GM12878 (cell line): ENCODE results near the gene B9D2. TPM values are rescaled to one million over a fixed set of nuclear protein-coding genes. Genes with fewer than 3 reads are reported as not detected.

ENCODE experiments used
- CHD4 ChIP-seq: fragments of 200-600 bp; sonication (generic); IDR thresholded peaks from 2 replicates; pipeline ENCODE4 v1.6.1; 2016; ENCODE audit warnings: mild to moderate bottlenecking
- ETV6 ChIP-seq, 2 experiments: fragments of 450-650 bp in 1 of 2; IDR thresholded peaks in 1 of 2; conservative IDR thresholded peaks in 1 of 2; 2 replicates each; pipeline ENCODE4 v1.6.1; 2014; ENCODE audit warnings: antibody characterized with exemption in 1 of 2, borderline replicate concordance in 1 of 2, low read depth in 1 of 2, mild to moderate bottlenecking in 1 of 2, moderate library complexity in 1 of 2
- HCFC1 ChIP-seq: fragments of 150-350 bp; IDR thresholded peaks from 2 replicates; pipeline ENCODE4 v1.6.1; 2014; ENCODE audit warnings: low read length
- IKZF2 ChIP-seq, 2 experiments: fragments of 450-650 bp; IDR thresholded peaks; 2 replicates each; pipeline ENCODE4 v1.6.1; 2017; ENCODE audit warnings: mild to moderate bottlenecking in 2 of 2, moderate library complexity in 2 of 2
- IRF5 ChIP-seq: fragments of 450-650 bp; IDR thresholded peaks from 2 replicates; pipeline ENCODE4 v1.6.1; 2017; ENCODE audit warnings: borderline replicate concordance
- NR2C1 ChIP-seq: fragments of 450-650 bp; IDR thresholded peaks from 2 replicates; pipeline ENCODE4 v1.6.1; 2017; ENCODE audit warnings: antibody characterized with exemption, mild to moderate bottlenecking, moderate library complexity
- NR2F1 ChIP-seq: fragments of 450-650 bp; conservative IDR thresholded peaks from 2 replicates; pipeline ENCODE4 v1.6.1; 2017; ENCODE audit warnings: mild to moderate bottlenecking
- PAX8 ChIP-seq: fragments of 450-650 bp; IDR thresholded peaks from 2 replicates; pipeline ENCODE4 v1.6.1; 2017; ENCODE audit warnings: mild to moderate bottlenecking, moderate library complexity
- RELA ChIP-seq: fragments of 450-650 bp; IDR thresholded peaks from 2 replicates; pipeline ENCODE4 v1.8.0; 2014; ENCODE audit warnings: borderline replicate concordance; ENCODE audit not compliant: partially characterized antibody
- REST ChIP-seq: IDR thresholded peaks from 2 replicates; pipeline ENCODE4 v1.6.1; 2012; ENCODE audit warnings: mild to moderate bottlenecking, low read depth, low read length
- SMC3 ChIP-seq: IDR thresholded peaks from 2 replicates; pipeline ENCODE4 v1.6.1; 2011; ENCODE audit warnings: low read length, improper control_type of control experiment, borderline replicate concordance
- ZNF274 ChIP-seq: IDR thresholded peaks from one replicate; pipeline ENCODE4 v1.8.0; 2011; ENCODE audit not compliant: insufficient read length, insufficient read depth
- polyA plus RNA-seq, 11 experiments: library from polyadenylated mRNA; depleted of rRNA in 4 of 11; unstranded in 6 of 11; stranded (reverse) in 5 of 11; fragments of >200 nt; fragmentation: Nextera tagmentation in 4 of 11; fragmentation: Illumina TruSeq in 1 of 11; extraction: Ambion mirVana in 4 of 11; extraction: Trizol in 1 of 11; gene quantifications; 1 replicate in 1 of 11; 2 replicates in 10 of 11; pipeline versions ENCODE4 v1.2.1 to v1.2.3, GENCODE V29; 2011 to 2016; ENCODE audit warnings: inconsistent platforms in 2 of 11, missing spikeins in 2 of 11, low read depth in 1 of 11
- total RNA-seq, 4 experiments: library from RNA; depleted of rRNA in 3 of 4; stranded (reverse); fragments of >200 nt in 3 of 4; fragmentation: Illumina TruSeq in 1 of 4; extraction: Trizol in 1 of 4; gene quantifications; 2 replicates each; pipeline versions ENCODE4 v1.2.1 to v1.2.3, GENCODE V29; 2013 to 2021
- TF ChIP-seq, protein P1 (sequence below): fragments of 150-350 bp; IDR thresholded peaks from 2 replicates; pipeline ENCODE4 v1.6.1; 2016; ENCODE audit warnings: low read depth, low read length
- TF ChIP-seq, protein P2 (sequence below): fragments of 450-650 bp; IDR thresholded peaks from 2 replicates; pipeline ENCODE4 v1.6.1; 2017; ENCODE audit warnings: mild to moderate bottlenecking, moderate library complexity

B9D2 gene
- total and polyA plus RNA-seq, 10 of the 15 experiments (the other 5 are each of a cell fraction or from before 2014, with no cell fraction given), result 2.4 to 12.4 (median 5.0) TPM

DNA sequence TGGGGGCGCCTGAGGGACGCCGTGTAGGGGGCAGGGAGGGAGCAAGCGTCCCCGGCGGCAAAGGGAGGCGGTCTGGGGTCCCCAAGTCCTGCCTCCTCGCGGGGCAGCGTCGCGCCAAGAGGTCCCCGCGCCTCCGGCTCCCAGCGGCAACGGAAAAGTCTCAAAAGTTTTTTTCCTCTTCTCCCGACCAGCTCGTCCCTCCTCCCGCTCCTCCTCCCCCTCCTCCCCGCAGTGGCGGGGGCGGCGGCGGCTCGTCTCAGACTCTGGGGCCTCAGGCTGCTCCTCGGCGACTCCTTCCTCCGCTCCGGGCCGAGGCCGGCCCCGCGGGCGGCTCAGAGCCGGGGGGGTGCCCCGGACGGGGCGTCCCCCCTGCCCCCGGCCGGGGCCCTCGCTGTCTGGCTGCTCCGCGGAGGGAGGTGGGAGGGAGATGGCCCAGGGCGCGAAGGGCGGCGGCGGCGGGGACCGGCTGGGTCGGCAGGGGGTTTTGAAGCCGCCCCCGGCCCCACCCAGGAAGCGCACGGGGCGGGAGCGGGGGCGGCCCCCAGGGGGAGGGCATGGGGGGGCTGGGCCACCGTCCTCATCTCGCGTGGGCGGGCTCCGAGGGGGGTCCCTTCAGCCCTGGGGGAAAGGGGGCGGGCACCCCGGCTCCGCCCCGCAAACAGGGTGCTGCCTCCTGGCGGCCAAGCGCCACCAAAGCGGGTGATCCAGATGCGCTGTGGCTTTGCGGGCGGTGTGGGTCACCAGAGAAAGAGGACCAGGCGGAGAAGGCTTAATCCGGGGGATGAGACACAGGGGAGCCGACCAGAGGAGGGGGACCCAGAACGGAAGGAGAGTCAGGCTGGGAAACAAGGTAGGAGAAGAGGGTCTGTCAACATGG is 10.2 kb downstream of the B9D2 start, which contains the start of gene TGFB1 (continued):
- TF ChIP-seq CHD4, result no peak
- TF ChIP-seq, protein P1, sequence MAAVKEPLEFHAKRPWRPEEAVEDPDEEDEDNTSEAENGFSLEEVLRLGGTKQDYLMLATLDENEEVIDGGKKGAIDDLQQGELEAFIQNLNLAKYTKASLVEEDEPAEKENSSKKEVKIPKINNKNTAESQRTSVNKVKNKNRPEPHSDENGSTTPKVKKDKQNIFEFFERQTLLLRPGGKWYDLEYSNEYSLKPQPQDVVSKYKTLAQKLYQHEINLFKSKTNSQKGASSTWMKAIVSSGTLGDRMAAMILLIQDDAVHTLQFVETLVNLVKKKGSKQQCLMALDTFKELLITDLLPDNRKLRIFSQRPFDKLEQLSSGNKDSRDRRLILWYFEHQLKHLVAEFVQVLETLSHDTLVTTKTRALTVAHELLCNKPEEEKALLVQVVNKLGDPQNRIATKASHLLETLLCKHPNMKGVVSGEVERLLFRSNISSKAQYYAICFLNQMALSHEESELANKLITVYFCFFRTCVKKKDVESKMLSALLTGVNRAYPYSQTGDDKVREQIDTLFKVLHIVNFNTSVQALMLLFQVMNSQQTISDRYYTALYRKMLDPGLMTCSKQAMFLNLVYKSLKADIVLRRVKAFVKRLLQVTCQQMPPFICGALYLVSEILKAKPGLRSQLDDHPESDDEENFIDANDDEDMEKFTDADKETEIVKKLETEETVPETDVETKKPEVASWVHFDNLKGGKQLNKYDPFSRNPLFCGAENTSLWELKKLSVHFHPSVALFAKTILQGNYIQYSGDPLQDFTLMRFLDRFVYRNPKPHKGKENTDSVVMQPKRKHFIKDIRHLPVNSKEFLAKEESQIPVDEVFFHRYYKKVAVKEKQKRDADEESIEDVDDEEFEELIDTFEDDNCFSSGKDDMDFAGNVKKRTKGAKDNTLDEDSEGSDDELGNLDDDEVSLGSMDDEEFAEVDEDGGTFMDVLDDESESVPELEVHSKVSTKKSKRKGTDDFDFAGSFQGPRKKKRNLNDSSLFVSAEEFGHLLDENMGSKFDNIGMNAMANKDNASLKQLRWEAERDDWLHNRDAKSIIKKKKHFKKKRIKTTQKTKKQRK, result no peak
- TF ChIP-seq SMC3, result peak; percentile 64
- no peak for TF ChIP-seq ETV6 (conservative IDR thresholded peaks at IDR 0.05 in 1 of 2, IDR thresholded peaks at IDR 0.05 in 1 of 2; ENCODE audit: borderline replicate concordance in 1 of 2, low read depth in 1 of 2)
- TF ChIP-seq REST, result no peak
- TF ChIP-seq, protein P2, sequence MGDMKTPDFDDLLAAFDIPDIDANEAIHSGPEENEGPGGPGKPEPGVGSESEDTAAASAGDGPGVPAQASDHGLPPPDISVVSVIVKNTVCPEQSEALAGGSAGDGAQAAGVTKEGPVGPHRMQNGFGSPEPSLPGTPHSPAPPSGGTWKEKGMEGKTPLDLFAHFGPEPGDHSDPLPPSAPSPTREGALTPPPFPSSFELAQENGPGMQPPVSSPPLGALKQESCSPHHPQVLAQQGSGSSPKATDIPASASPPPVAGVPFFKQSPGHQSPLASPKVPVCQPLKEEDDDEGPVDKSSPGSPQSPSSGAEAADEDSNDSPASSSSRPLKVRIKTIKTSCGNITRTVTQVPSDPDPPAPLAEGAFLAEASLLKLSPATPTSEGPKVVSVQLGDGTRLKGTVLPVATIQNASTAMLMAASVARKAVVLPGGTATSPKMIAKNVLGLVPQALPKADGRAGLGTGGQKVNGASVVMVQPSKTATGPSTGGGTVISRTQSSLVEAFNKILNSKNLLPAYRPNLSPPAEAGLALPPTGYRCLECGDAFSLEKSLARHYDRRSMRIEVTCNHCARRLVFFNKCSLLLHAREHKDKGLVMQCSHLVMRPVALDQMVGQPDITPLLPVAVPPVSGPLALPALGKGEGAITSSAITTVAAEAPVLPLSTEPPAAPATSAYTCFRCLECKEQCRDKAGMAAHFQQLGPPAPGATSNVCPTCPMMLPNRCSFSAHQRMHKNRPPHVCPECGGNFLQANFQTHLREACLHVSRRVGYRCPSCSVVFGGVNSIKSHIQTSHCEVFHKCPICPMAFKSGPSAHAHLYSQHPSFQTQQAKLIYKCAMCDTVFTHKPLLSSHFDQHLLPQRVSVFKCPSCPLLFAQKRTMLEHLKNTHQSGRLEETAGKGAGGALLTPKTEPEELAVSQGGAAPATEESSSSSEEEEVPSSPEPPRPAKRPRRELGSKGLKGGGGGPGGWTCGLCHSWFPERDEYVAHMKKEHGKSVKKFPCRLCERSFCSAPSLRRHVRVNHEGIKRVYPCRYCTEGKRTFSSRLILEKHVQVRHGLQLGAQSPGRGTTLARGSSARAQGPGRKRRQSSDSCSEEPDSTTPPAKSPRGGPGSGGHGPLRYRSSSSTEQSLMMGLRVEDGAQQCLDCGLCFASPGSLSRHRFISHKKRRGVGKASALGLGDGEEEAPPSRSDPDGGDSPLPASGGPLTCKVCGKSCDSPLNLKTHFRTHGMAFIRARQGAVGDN, result peak; percentile 85
- no peak for TF ChIP-seq ZNF274
- no peak for TF ChIP-seq PAX8
- TF ChIP-seq NR2F1, result peak; percentile 65
- TF ChIP-seq IKZF2 (IDR thresholded peaks at IDR 0.05), result peak; percentile 31 to 46
- peak; percentile 14; the same call in 1 of the 2 replicates for TF ChIP-seq NR2C1
- peak; percentile 74; the same call in 1 of the 2 replicates for TF ChIP-seq IRF5
- no peak for TF ChIP-seq RELA
- no peak for TF ChIP-seq HCFC1
